CD4-positive, alpha-beta memory T cell (primary cell): ENCODE data around the gene SRPX2. TPM values are rescaled to one million over a fixed set of nuclear protein-coding genes. Genes with fewer than 3 reads are reported as not detected.

Experiments
- CTCF ChIA-PET: fragments of 350-600 bp; sonication (Branson Sonifier 250); formaldehyde crosslinking; loops from one replicate; lab custom pipeline; 2021; ENCODE audit warnings: inconsistent platforms; ENCODE audit not compliant: partially characterized antibody; lab: Charles Lee
- POLR2A ChIA-PET: fragments of 350-600 bp; sonication (Branson Sonifier 250); formaldehyde crosslinking; loops from one replicate; lab custom pipeline; 2021; ENCODE audit not compliant: partially characterized antibody; lab: Charles Lee
- DNase-seq, 5 donors: peaks; one replicate each; pipeline versions ENCODE4 v3.0.0 to v3.0.0-alpha.2; 2020 to 2022; ENCODE audit warnings: mixed read lengths in 1 of 5
- H3K27ac ChIP-seq: one replicate; pipeline ENCODE4 v1.7.0; 2013; ENCODE audit warnings: low read depth, low read length
- H3K27me3 ChIP-seq: 2 replicates; pipeline ENCODE4 v1.7.0; 2013; ENCODE audit warnings: mild to moderate bottlenecking, low read length, moderate library complexity; ENCODE audit not compliant: insufficient read depth
- H3K36me3 ChIP-seq: 2 replicates; pipeline ENCODE4 v1.7.0; 2013; ENCODE audit warnings: mild to moderate bottlenecking, low read length, moderate library complexity; ENCODE audit not compliant: insufficient read depth
- H3K4me1 ChIP-seq: 2 replicates; pipeline ENCODE4 v1.7.0; 2013; ENCODE audit warnings: mild to moderate bottlenecking, low read length, moderate library complexity; ENCODE audit not compliant: insufficient read depth
- H3K4me3 ChIP-seq, 2 donors: one replicate each; pipeline ENCODE4 v1.7.0; 2013; ENCODE audit warnings: low read length in 2 of 2, mild to moderate bottlenecking in 1 of 2
- H3K9me3 ChIP-seq, 2 donors: one replicate each; pipeline ENCODE4 v1.7.0; 2013; ENCODE audit warnings: low read length in 2 of 2, control low read depth in 1 of 2; ENCODE audit not compliant: control insufficient read depth in 1 of 2
- H3K27ac Mint-ChIP-seq, 7 donors: one replicate each; pipeline ENCODE4 v1.8.0; 2020 to 2021; ENCODE audit warnings: mixed read lengths in 7 of 7, mild to moderate bottlenecking in 6 of 7, inconsistent platforms in 3 of 7, moderate library complexity in 3 of 7
- H3K27me3 Mint-ChIP-seq, 2 donors: one replicate each; pipeline ENCODE4 v1.8.0; 2020 to 2021; ENCODE audit warnings: mixed read lengths in 2 of 2
- H3K36me3 Mint-ChIP-seq, 2 donors: one replicate each; pipeline ENCODE4 v1.8.0; 2020 to 2021; ENCODE audit warnings: mixed read lengths in 2 of 2, inconsistent platforms in 1 of 2, mild to moderate bottlenecking in 1 of 2
- H3K4me1 Mint-ChIP-seq, 4 donors: one replicate each; pipeline ENCODE4 v1.8.0; 2020 to 2021; ENCODE audit warnings: mixed read lengths in 4 of 4, mild to moderate bottlenecking in 1 of 4
- H3K4me3 Mint-ChIP-seq, 8 donors: one replicate each; pipeline ENCODE4 v1.8.0; 2020 to 2021; ENCODE audit warnings: mixed read lengths in 8 of 8, mild to moderate bottlenecking in 7 of 8, moderate library complexity in 6 of 8, inconsistent platforms in 3 of 8
- H3K9me3 Mint-ChIP-seq, 8 donors: one replicate each; pipeline ENCODE4 v1.8.0; 2020 to 2021; ENCODE audit warnings: mixed read lengths in 8 of 8, mild to moderate bottlenecking in 5 of 8, inconsistent platforms in 3 of 8, moderate library complexity in 1 of 8
- intact Hi-C: fragments of 100-400 bp; cut with micrococcal nuclease; formaldehyde crosslinking; loops from one replicate; pipeline ENCODE4 v1.15.1; 2023
- polyA plus RNA-seq, 2 donors: library from polyadenylated mRNA; unstranded; fragments of 300-500 nt; fragmentation: Illumina TruSeq; gene quantifications; one replicate each; pipeline ENCODE4 v1.2.3, GENCODE V29; 2021
- total RNA-seq, 2 experiments: library from RNA; stranded (reverse); gene quantifications; one replicate each; pipeline ENCODE4 v1.2.3, GENCODE V29; 2021

SRPX2 gene, protein sequence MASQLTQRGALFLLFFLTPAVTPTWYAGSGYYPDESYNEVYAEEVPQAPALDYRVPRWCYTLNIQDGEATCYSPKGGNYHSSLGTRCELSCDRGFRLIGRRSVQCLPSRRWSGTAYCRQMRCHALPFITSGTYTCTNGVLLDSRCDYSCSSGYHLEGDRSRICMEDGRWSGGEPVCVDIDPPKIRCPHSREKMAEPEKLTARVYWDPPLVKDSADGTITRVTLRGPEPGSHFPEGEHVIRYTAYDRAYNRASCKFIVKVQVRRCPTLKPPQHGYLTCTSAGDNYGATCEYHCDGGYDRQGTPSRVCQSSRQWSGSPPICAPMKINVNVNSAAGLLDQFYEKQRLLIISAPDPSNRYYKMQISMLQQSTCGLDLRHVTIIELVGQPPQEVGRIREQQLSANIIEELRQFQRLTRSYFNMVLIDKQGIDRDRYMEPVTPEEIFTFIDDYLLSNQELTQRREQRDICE
- total RNA-seq: not detected
- not detected for polyA plus RNA-seq

DNA sequence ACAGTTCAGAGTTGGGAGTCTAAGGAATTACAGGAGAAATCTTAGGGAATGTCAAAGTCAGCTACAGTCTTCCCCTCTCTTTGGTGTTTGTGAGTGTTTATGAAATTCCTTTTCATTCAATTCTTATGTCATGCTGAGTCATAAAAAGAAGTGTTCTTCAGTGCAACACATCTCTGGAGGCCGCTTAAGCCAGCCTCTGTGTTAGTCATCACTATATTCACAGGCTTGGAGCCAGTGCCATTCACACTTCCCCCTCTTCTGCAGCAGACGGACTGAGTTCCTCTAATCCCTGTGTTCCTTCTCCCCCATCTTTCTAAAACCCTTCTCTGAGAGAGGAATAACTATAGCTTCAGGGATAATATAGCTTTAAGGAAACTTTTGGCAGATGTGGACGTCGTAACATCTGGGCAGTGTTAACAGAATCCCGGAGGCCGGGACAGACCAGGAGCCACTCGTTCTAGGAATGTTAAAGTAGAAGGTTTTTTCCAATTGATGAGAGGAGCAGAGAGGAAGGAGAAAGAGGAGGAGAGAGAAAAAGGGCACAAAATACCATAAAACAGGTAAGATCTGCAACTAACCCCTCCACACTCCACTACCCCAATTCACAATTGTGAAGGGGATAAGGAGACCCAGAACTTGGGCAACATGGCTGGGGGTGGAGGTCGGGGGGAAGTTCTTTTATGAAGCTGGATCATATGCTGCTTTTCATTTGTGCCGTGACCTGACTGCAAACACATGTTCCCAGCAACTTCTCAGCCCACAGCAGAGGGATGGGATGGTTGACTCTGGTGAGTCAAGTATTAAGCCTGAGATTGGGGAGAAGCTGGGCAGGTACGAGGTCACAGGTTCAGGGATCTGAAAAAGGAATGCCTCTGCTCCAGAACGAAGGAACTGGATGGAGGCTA is at the start of gene SRPX2:
TSS of gene SRPX2 (plus strand) at position 244 of the 905 bp plus-strand sequence. CDS start 2,124 bp downstream, outside the sequence.
- CTCF ChIA-PET: no interaction called here

DNA sequence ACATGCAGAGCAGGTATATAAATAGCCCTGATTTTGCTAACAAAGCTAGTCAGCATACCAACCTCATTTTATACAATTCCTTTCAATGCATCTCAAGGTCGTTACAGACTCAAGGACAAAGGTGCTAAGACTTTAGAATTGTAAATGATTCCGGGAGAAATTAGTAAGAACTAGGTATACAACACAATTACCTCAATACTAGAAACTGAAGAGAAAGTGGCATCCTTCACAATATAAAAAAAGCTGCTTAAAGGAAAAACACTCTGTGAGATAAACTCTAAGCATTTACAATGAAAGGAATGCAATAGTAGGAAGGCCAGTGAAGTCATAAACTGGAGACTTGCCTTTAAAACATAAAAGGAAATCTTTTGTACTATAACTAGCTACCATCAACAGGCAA is 47.4 kb upstream of the SRPX2 start:
- Histone ChIP-seq H3K27me3 (no peaks in the 10 kb centered on the region), H3K9me3 (no peaks in the 10 kb centered on the region), H3K4me3 (no peak overlapping the region), H3K36me3 (no peaks in the 10 kb centered on the region), H3K27ac (no peak overlapping the region), H3K4me1 (no peaks in the 10 kb centered on the region)
- Mint-ChIP-seq H3K4me3 (no peak overlapping the region), H3K4me1 (peaks cover 0 to 7% (median 3%) of the 10 kb centered on the region in 4 donors), H3K27ac (no peak overlapping the region), H3K27me3 (peaks cover 0 to 2% of the 10 kb centered on the region in 2 donors), H3K9me3 (no peaks in the 10 kb centered on the region), H3K36me3 (no peaks in the 10 kb centered on the region)
- intact Hi-C loops: no loop called here
- POLR2A ChIA-PET: no interaction called here
- no peak for DNase-seq
- CTCF ChIA-PET: no interaction called here

More for the DNA sequence above, at the start of gene SRPX2:
- no peaks in the 10 kb centered on the region for H3K36me3 Mint-ChIP-seq
- peaks cover 9 to 10% of the 10 kb centered on the region in 2 donors for H3K27me3 Mint-ChIP-seq
- no peak within 1 kb of the TSS for H3K27ac Mint-ChIP-seq
- Histone ChIP-seq H3K36me3 (no peaks in the 10 kb centered on the region), H3K4me1 (no peaks in the 10 kb centered on the region), H3K27ac (no peak within 1 kb of the TSS), H3K27me3 (no peaks in the 10 kb centered on the region), H3K9me3 (no peaks in the 10 kb centered on the region), H3K4me3 (no peak within 1 kb of the TSS)
- intact Hi-C loops: no loop called here
- POLR2A ChIA-PET: no interaction called here
- no peaks in the 10 kb centered on the region for H3K4me1 Mint-ChIP-seq
- no peak within 1 kb of the TSS for H3K4me3 Mint-ChIP-seq
- H3K9me3 Mint-ChIP-seq: no peaks in the 10 kb centered on the region
- no peak for DNase-seq

DNA sequence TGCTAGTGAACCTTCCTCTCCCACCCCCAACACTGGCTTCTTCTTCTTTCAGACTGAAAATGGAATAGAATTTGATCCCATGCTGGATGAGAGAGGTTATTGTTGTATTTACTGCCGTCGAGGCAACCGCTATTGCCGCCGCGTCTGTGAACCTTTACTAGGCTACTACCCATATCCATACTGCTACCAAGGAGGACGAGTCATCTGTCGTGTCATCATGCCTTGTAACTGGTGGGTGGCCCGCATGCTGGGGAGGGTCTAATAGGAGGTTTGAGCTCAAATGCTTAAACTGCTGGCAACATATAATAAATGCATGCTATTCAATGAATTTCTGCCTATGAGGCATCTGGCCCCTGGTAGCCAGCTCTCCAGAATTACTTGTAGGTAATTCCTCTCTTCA is 44.5 kb upstream of the SRPX2 start:
- no peaks in the 10 kb centered on the region for H3K36me3 Mint-ChIP-seq
- Histone ChIP-seq H3K36me3 (no peaks in the 10 kb centered on the region), H3K27ac (no peak overlapping the region), H3K4me1 (no peaks in the 10 kb centered on the region), H3K9me3 (no peaks in the 10 kb centered on the region), H3K27me3 (no peaks in the 10 kb centered on the region), H3K4me3 (no peak overlapping the region)
- H3K9me3 Mint-ChIP-seq: no peaks in the 10 kb centered on the region
- H3K4me3 Mint-ChIP-seq: no peak overlapping the region
- POLR2A ChIA-PET: no interaction called here
- no peak overlapping the region for H3K27ac Mint-ChIP-seq
- DNase-seq: no peak
- CTCF ChIA-PET: no interaction called here
- H3K27me3 Mint-ChIP-seq: no peaks in the 10 kb centered on the region
- peaks cover 0 to 7% (median 4%) of the 10 kb centered on the region in 4 donors for H3K4me1 Mint-ChIP-seq
- intact Hi-C loops: no loop called here

DNA sequence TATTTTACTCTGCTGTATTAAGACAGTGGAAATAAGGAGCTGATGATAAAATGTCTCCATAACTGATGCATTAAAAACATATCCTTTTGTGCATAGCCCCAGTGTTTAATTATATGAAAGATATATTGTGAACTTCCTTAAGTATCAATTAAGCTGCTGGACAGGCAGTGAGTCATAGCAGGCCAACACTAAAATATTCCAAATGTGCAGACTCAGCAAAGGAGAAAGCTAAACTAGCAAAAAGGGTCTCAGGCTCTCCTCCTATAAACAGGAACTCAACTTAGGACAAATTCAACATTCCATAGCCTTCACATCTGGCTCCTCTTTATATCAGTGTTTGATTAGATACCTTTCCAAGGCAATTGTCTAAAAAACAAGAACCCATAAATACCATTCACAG is 43.7 kb upstream of the SRPX2 start:
- intact Hi-C loops: no loop called here
- H3K9me3 Mint-ChIP-seq: no peaks in the 10 kb centered on the region
- no peaks in the 10 kb centered on the region for H3K36me3 ChIP-seq
- H3K9me3 ChIP-seq: no peaks in the 10 kb centered on the region
- H3K4me1 Mint-ChIP-seq: peaks cover 0 to 7% (median 4%) of the 10 kb centered on the region in 4 donors
- H3K27ac ChIP-seq: no peak overlapping the region
- H3K27me3 Mint-ChIP-seq: no peaks in the 10 kb centered on the region
- ChIA-PET CTCF (no interaction called here), POLR2A (no interaction called here)
- H3K4me3 Mint-ChIP-seq: no peak overlapping the region
- DNase-seq: no peak
- H3K27ac Mint-ChIP-seq: no peak overlapping the region
- H3K36me3 Mint-ChIP-seq: no peaks in the 10 kb centered on the region
- no peaks in the 10 kb centered on the region for H3K4me1 ChIP-seq
- H3K27me3 ChIP-seq: no peaks in the 10 kb centered on the region
- no peak overlapping the region for H3K4me3 ChIP-seq

DNA sequence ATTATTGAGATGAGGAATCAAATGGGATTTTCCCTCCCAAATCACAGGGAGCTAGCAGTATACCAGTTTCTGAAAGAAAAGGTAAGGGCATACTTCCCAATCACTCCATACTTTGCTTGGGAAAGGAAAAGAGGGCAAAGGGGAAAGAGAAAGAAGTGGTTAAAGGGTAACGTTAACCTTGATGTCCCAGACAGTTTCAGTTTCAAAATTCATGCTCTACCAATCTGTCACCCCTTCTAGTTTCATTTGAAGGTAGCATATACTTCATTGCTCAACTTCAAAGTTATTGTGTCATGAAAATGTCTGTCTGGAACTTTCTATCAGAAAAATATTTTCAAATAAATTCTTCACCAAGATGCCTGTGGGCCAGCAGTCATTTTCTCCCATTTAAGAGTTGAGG is 43.2 kb upstream of the SRPX2 start:
- no peak overlapping the region for H3K4me3 ChIP-seq
- ChIA-PET CTCF (no interaction called here), POLR2A (no interaction called here)
- H3K27ac ChIP-seq: no peak overlapping the region
- no peaks in the 10 kb centered on the region for H3K27me3 ChIP-seq
- no peaks in the 10 kb centered on the region for H3K36me3 Mint-ChIP-seq
- no peaks in the 10 kb centered on the region for H3K4me1 ChIP-seq
- H3K9me3 ChIP-seq: no peaks in the 10 kb centered on the region
- H3K4me1 Mint-ChIP-seq: peaks cover 0 to 7% (median 4%) of the 10 kb centered on the region in 4 donors
- H3K4me3 Mint-ChIP-seq: peak overlapping the region in 1 of 8 donors; percentile 23
- no peak overlapping the region for H3K27ac Mint-ChIP-seq
- H3K9me3 Mint-ChIP-seq: no peaks in the 10 kb centered on the region
- intact Hi-C loops: no loop called here
- DNase-seq: no peak
- no peaks in the 10 kb centered on the region for H3K27me3 Mint-ChIP-seq
- H3K36me3 ChIP-seq: no peaks in the 10 kb centered on the region

DNA sequence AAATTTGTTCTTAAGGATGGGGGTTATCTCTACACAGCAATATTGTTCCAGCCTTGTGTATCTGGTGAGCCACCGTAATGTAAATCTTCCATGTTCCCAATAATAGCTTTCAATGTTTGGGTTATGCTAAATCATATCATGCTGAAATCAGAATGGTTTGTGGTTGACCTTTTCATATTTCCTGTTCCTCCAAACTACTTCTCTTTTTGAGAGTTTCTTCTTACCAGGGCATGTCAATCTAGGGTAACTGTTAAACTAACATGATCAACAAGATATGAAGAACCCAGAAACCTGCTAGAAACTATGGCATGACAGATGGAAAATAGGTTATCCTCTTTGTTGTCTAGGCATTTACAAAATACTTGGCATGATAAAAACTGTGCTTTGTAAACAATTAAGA is 37.2 kb upstream of the SRPX2 start:
- no peak overlapping the region for H3K4me3 Mint-ChIP-seq
- CTCF ChIA-PET: interaction anchor here (0.6 kb wide), 1 partner anchor 681 kb away, joined by 3 read pairs; no protein-coding TSS in a partner anchor

DNA sequence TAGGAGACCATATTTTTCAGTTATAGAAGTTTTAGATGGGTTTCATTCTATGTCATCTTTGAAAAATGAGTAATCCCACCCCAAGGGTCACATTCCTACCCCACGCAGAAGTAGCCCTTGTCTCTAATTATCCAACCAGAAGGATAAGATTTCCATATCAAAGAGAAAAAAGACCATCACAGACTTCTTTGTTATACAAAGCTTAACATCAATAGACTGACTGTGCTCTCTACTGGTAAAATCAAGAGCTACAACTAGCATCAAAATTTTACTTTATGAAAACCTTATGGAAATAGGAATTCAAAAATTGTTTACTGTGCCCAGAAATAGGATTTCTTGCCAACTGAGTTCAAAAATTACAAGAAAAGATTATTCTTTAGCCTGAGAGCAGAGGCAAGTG is 34.4 kb upstream of the SRPX2 start:
- no peak overlapping the region for H3K27ac Mint-ChIP-seq
- Histone ChIP-seq H3K9me3 (no peaks in the 10 kb centered on the region), H3K4me1 (no peaks in the 10 kb centered on the region), H3K27ac (no peak overlapping the region), H3K27me3 (no peaks in the 10 kb centered on the region), H3K4me3 (no peak overlapping the region), H3K36me3 (no peaks in the 10 kb centered on the region)
- no peaks in the 10 kb centered on the region for H3K36me3 Mint-ChIP-seq
- H3K4me1 Mint-ChIP-seq: peaks cover 0 to 3% (median 0%) of the 10 kb centered on the region in 4 donors
- ChIA-PET POLR2A (no interaction called here), CTCF (no interaction called here)
- H3K4me3 Mint-ChIP-seq: no peak overlapping the region
- H3K9me3 Mint-ChIP-seq: peaks cover 0 to 2% (median 0%) of the 10 kb centered on the region in 8 donors
- intact Hi-C loops: no loop called here
- no peak for DNase-seq
- peaks cover 3 to 8% of the 10 kb centered on the region in 2 donors for H3K27me3 Mint-ChIP-seq

More for the DNA sequence above, 37.2 kb upstream of the SRPX2 start:
- peaks cover 0 to 2% (median 0%) of the 10 kb centered on the region in 8 donors for H3K9me3 Mint-ChIP-seq
- H3K27ac ChIP-seq: no peak overlapping the region
- no peaks in the 10 kb centered on the region for H3K36me3 Mint-ChIP-seq
- no peaks in the 10 kb centered on the region for H3K4me1 ChIP-seq
- peaks cover 0 to 3% (median under 1%) of the 10 kb centered on the region in 4 donors for H3K4me1 Mint-ChIP-seq
- H3K4me3 ChIP-seq: no peak overlapping the region
- no peak overlapping the region for H3K27ac Mint-ChIP-seq
- no peaks in the 10 kb centered on the region for H3K36me3 ChIP-seq
- no peaks in the 10 kb centered on the region for H3K27me3 ChIP-seq
- POLR2A ChIA-PET: no interaction called here
- intact Hi-C loops: no loop called here
- no peaks in the 10 kb centered on the region for H3K9me3 ChIP-seq
- peaks cover 1 to 2% of the 10 kb centered on the region in 2 donors for H3K27me3 Mint-ChIP-seq
- no peak for DNase-seq
